ENCODE results near the gene SLC23A2. TPM values are rescaled to one million over a fixed set of nuclear protein-coding genes. Genes with fewer than 3 reads are reported as not detected.
A peak's percentile ranks its signal among the peaks of the same experiment; 100 is the strongest.
"Not testable (repeated sequence)": the region's sequence is repeated elsewhere in the genome, so short reads cannot be mapped to it uniquely, and the experiment has no call there.

The SLC23A2 gene
- total RNA-seq, 1 donor from 2014 or later = 20.8 TPM

DNA sequence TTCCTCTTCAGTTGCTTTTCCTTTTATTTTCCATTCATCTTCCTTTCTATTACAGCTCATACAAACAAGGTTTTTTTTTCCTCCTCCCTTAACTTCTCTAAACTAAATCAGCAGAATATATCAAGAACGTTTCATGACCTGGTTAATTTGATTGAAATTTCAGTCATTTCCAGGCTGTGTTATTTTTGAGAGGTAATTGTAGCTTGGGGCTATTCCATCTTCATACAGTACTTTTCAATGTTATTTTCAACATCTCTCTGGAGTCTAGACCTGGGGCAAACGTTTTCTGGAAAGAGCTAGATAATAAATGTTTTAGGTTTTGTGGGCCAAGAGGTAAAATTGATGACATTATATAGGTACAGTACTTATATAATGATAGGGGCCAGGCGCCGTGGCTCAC, 4.0 kb upstream of the SLC23A2 start:
- peaks cover 4% of the 10 kb centered on the region for H3K79me2 ChIP-seq (ENCODE audit: insufficient read depth, low read length)
- Mint-ChIP-seq H3K27me3 (ENCODE audit: low read depth, unreplicated experiment) (peaks cover 11% of the 10 kb centered on the region), H3K27ac (ENCODE audit: unreplicated experiment) (no peak overlapping the region), H3K9me3 (ENCODE audit: unreplicated experiment) (peaks cover 2% of the 10 kb centered on the region), H3K4me1 (ENCODE audit: low read depth, unreplicated experiment) (peaks cover 12% of the 10 kb centered on the region), H3K36me3 (ENCODE audit: low read depth, unreplicated experiment) (no peaks in the 10 kb centered on the region), H3K4me3 (ENCODE audit: unreplicated experiment) (no peak overlapping the region)
- peak; percentile 41 for FAIRE-seq
- no peaks in the 10 kb centered on the region for H3K36me3 ChIP-seq (ENCODE audit: insufficient read depth, low read length)
- H2AFZ ChIP-seq (ENCODE audit: low read depth, low read length) = no peak overlapping the region
- no peaks in the 10 kb centered on the region for H3K27me3 ChIP-seq (ENCODE audit: insufficient read depth, low read length)
- H3K4me2 ChIP-seq (ENCODE audit: low read length) = no peak overlapping the region
- no peak overlapping the region for H3K9ac ChIP-seq (ENCODE audit: low read length)
- H3K4me1 ChIP-seq (ENCODE audit: insufficient read depth, low read length) = peaks cover 3% of the 10 kb centered on the region
- peaks cover 3% of the 10 kb centered on the region for H4K20me1 ChIP-seq (ENCODE audit: insufficient read depth, low read length)
- no peak overlapping the region for H3K4me3 ChIP-seq (ENCODE audit: insufficient read depth, low read depth, low read length)
- TF ChIP-seq, protein P1, sequence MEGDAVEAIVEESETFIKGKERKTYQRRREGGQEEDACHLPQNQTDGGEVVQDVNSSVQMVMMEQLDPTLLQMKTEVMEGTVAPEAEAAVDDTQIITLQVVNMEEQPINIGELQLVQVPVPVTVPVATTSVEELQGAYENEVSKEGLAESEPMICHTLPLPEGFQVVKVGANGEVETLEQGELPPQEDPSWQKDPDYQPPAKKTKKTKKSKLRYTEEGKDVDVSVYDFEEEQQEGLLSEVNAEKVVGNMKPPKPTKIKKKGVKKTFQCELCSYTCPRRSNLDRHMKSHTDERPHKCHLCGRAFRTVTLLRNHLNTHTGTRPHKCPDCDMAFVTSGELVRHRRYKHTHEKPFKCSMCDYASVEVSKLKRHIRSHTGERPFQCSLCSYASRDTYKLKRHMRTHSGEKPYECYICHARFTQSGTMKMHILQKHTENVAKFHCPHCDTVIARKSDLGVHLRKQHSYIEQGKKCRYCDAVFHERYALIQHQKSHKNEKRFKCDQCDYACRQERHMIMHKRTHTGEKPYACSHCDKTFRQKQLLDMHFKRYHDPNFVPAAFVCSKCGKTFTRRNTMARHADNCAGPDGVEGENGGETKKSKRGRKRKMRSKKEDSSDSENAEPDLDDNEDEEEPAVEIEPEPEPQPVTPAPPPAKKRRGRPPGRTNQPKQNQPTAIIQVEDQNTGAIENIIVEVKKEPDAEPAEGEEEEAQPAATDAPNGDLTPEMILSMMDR (IDR thresholded peaks at IDR 0.05; ENCODE audit: insufficient read depth, low read depth, low read length) = no peak
- no peak for TF ChIP-seq EZH2 (IDR thresholded peaks at IDR 0.05; ENCODE audit: insufficient read depth, low read length)
- H3K9me3 ChIP-seq (ENCODE audit: insufficient read depth, low read depth, low read length) = no peaks in the 10 kb centered on the region
- H3K27ac ChIP-seq (ENCODE audit: low read depth, low read length) = no peak overlapping the region
- no peak for DNase-seq (ENCODE audit: low read depth)

DNA sequence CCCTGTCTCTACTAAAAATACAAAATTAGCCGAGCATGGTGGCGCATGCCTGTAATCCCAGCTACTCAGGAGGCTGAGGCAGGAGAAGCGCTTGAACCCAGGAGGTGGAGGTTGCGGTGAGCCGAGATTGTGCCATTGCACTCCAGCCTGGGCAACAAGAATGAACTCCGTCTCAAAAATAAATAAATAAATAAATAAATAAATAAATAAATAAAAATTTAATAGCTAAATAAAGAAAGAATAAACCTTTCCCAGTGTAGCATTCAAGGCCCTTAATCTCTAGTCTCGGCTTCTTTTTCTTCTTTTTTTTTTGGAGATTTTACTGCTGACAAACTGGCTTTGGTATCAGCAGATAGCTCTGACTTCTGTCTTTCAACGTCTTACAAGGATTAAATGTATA, 3.5 kb upstream of the SLC23A2 start:
- not testable (repeated sequence) for H3K79me2 ChIP-seq (ENCODE audit: insufficient read depth, low read length); H3K27me3 ChIP-seq (ENCODE audit: insufficient read depth, low read length); DNase-seq (ENCODE audit: low read depth); H3K4me1 ChIP-seq (ENCODE audit: insufficient read depth, low read length); H3K9me3 ChIP-seq (ENCODE audit: insufficient read depth, low read depth, low read length); H3K4me2 ChIP-seq (ENCODE audit: low read length); H3K9me3 Mint-ChIP-seq (ENCODE audit: unreplicated experiment); FAIRE-seq; H3K27ac ChIP-seq (ENCODE audit: low read depth, low read length); H4K20me1 ChIP-seq (ENCODE audit: insufficient read depth, low read length); H3K36me3 ChIP-seq (ENCODE audit: insufficient read depth, low read length); H3K36me3 Mint-ChIP-seq (ENCODE audit: low read depth, unreplicated experiment); H2AFZ ChIP-seq (ENCODE audit: low read depth, low read length); H3K27ac Mint-ChIP-seq (ENCODE audit: unreplicated experiment); H3K9ac ChIP-seq (ENCODE audit: low read length); H3K4me3 ChIP-seq (ENCODE audit: insufficient read depth, low read depth, low read length); H3K4me3 Mint-ChIP-seq (ENCODE audit: unreplicated experiment); H3K27me3 Mint-ChIP-seq (ENCODE audit: low read depth, unreplicated experiment)
- H3K4me1 Mint-ChIP-seq (ENCODE audit: low read depth, unreplicated experiment) = peaks cover 17% of the 10 kb centered on the region

DNA sequence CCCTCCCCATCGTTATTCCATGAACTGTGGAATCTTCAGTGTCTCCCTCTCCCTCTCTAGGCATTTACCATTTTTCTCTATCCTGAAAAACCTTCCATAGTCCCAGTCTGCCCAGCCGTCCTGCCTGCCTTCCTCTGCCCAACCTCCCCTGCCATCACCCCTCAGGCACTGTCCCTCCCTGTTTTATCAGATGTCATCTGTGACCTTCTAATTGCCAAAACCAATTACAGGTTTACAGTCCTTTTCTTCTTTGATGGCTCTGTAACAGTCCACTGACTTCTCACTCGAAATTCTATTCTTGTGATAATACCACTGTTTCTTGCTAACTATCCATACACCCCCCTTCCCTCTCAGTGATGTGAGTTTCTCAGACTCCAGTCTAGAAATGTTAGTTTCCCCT, 2.3 kb upstream of the SLC23A2 start:
- Mint-ChIP-seq H3K27ac (ENCODE audit: unreplicated experiment) (no peak overlapping the region), H3K4me3 (ENCODE audit: unreplicated experiment) (no peak overlapping the region), H3K36me3 (ENCODE audit: low read depth, unreplicated experiment) (no peaks in the 10 kb centered on the region), H3K27me3 (ENCODE audit: low read depth, unreplicated experiment) (peaks cover 9% of the 10 kb centered on the region), H3K4me1 (ENCODE audit: low read depth, unreplicated experiment) (peaks cover 16% of the 10 kb centered on the region), H3K9me3 (ENCODE audit: unreplicated experiment) (peaks cover 4% of the 10 kb centered on the region)
- Histone ChIP-seq H3K79me2 (ENCODE audit: insufficient read depth, low read length) (peaks cover 16% of the 10 kb centered on the region), H3K4me2 (ENCODE audit: low read length) (no peak overlapping the region), H3K27ac (ENCODE audit: low read depth, low read length) (no peak overlapping the region), H3K9ac (ENCODE audit: low read length) (no peak overlapping the region), H2AFZ (ENCODE audit: low read depth, low read length) (no peak overlapping the region), H3K36me3 (ENCODE audit: insufficient read depth, low read length) (no peaks in the 10 kb centered on the region), H4K20me1 (ENCODE audit: insufficient read depth, low read length) (peaks cover 17% of the 10 kb centered on the region), H3K27me3 (ENCODE audit: insufficient read depth, low read length) (no peaks in the 10 kb centered on the region), H3K4me3 (ENCODE audit: insufficient read depth, low read depth, low read length) (no peak overlapping the region), H3K4me1 (ENCODE audit: insufficient read depth, low read length) (peaks cover 8% of the 10 kb centered on the region), H3K9me3 (ENCODE audit: insufficient read depth, low read depth, low read length) (no peaks in the 10 kb centered on the region)
- no peak for DNase-seq (ENCODE audit: low read depth)
- no peak for FAIRE-seq
- TF ChIP-seq, protein P1 (IDR thresholded peaks at IDR 0.05; ENCODE audit: insufficient read depth, low read depth, low read length) = no peak
- no peak for TF ChIP-seq EZH2 (IDR thresholded peaks at IDR 0.05; ENCODE audit: insufficient read depth, low read length)

Data from astrocyte (in vitro differentiated cells and primary cell).